ENCODE results near the gene ACAN.

Gene ACAN

DNA sequence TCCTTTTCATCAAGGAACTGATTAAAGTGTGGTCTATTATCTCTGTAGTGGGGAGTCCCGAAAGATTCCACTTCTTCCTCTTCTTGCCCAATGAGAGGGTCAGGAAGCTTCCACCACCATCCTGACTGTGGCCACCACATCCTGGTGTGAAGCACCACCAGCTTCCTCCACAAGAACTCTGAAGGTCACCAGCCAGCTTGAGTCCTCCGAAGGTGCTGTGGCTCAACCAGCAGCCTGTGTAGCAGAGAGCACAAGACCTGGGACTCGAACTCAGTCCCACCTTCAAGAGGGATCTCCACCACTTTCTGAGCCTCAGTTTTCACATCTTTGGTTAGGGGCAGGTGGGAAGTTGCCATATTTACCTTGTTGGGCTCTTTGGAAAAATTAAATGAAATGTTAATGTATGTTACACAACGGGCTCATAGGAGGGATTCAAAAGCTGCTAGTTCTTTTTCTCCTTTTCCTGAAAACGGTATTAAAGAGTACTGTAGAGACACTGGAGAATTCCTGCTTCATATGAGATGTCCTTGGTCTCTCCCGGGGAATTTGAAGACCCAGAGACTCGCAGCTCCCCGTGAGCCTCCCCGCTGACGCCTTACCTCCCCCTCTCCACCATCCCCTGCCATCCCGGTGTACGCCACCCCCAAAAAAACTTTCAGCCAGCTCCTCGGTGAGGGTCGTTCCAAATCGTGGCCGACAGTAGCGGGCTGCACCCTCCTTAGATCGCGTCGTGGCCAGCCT, 816 bp upstream of the ACAN start:
- DNase-seq (ENCODE audit: low read depth) = no peak

DNA sequence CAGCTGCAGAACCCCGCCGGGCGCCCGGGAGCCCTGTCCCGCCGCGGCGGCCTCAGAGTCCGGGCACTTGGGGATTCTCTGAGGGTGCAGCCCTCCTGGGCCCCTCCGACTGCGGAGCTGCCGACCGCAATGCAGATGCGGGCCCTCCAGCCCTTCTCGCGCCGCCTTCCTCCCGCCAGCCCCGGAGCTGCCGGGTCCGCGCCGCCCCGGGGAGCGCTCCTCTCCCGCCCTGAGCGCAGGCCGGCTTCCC, 320 bp upstream of the ACAN start:
- no peak for DNase-seq (ENCODE audit: low read depth)

DNA sequence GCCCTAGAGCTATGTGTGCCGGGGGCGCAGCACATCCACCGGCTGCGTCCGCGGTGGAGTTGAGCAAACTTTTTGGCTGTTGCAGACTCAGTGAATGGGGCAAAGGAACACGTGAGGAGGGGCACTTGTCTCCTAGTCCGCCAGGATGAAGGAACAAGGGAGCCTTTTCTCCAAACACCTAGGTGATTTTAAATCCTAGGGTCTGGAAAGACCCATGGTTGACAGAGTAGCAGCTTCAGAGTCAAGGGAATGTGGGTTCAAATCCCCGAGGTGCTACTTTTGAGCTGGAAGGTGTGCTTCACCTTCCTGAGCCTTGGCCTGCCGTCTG, 648 bp downstream of the ACAN start:
- no peak for DNase-seq (ENCODE audit: low read depth)

DNA sequence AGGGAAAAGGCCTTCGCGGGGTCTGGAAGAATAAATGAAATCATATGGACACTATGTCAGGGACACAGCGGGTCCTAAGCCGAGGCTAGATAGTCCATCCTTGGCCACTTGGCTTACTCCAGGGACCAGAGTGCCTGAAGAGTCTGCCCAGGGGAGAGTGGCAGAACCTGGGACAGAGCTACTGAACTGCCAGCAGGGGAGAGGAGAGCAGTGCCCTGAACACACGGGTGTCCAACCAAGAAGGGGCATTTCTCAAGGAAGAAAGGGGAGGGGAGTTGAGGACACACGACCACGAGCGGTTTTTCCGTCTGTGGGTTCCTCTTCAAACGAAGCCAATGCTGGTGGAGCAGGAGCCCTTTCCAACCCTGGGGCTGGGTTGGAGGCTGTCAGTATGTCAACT, 1.0 kb downstream of the ACAN start:
- no peak for DNase-seq (ENCODE audit: low read depth)

DNA sequence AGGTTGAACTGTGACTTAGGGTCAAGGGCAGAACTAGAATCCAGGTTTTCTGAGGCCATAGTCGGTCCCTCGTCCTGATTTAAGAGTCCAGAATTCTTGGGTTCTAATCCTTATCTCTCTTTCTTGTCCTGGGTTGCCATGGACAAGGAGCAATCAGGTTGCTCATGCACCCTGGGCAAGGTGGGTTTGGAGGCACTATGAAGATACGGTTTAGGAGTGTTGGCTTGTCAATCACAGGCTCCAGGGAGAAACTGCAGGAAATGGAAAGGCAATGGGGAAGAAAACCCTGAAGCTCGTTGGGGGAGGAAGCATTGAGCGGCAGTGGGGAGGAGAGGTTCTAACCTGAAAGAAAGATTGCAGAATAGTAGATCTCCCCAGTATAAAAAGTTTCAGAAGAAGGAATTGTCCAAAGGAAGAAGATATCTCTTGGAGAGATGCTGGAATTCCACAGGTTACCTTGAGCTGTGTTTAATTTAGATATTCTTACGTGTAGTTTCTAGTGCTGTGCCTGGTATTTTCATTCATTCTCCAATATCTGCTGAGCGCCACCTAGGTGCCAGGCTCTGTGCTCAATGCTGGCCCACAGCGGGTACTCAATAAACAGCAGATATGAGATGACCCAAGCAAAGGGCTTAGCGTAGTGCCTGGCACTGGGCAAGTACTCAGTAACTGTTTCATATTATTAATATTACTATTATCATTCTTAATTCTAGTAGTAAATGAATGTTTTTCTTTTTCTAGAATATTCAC, 2.0 kb downstream of the ACAN start:
- DNase-seq (ENCODE audit: low read depth) = no peak

DNA sequence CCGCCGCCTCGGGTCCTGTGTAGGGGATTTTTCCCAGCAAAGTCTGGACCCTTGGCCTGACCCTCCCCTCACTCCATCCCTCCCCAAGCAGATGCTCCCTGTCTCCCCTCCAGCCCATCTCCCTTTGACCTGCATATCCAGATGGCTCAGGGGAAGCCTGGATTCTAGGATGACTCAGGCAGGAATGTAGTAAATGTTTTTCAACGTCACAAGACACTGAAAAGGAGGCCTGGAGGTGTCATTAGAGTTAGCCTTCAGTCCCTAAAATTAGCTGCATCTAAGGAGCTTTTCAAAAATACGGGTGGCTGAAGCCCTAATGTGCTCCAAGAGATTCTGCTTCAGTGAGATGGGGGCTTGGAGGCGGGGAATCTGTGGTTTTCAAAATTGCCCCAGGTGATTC, 7.2 kb downstream of the ACAN start:
- DNase-seq (ENCODE audit: low read depth) = peak; percentile 34

DNA sequence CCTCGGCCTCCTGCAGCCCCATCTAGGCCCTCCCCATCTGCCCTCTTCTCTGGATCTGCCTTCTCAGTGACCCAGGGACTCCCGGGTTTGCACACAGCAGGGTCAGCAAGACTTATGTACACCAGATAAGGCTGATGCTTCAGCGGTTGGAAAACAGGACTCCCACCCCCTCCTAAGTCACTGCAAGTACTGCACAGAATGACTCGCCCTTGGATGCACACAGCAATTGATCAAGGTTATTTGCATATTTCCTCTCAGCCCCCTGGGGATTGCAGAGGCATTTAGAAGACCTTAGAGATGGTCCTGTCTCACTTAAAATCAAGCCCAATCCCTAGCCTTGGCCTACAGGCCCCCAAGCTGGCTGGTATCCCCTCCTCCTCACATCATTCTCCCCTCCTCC, 8.9 kb downstream of the ACAN start:
- DNase-seq (ENCODE audit: low read depth) = no peak

DNA sequence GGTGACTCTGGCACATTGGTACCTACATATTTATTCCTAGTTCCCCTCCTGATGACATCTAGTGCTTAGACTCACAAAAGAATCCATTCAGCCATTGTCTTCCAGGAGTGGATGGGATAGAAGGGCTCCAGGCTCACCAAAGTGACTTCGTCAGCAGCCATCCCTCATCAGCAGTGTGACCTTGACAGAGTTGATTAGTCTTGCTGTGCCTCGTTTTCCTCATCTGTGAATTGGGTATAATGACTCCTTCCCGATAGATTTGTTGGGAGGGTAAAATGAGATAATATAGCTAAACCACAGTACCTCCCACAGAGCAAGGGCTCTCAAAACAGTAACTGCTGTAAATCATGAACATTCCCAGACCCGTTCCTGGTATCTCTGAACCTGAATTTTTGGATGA, 10.7 kb downstream of the ACAN start:
- no peak for DNase-seq (ENCODE audit: low read depth)

DNA sequence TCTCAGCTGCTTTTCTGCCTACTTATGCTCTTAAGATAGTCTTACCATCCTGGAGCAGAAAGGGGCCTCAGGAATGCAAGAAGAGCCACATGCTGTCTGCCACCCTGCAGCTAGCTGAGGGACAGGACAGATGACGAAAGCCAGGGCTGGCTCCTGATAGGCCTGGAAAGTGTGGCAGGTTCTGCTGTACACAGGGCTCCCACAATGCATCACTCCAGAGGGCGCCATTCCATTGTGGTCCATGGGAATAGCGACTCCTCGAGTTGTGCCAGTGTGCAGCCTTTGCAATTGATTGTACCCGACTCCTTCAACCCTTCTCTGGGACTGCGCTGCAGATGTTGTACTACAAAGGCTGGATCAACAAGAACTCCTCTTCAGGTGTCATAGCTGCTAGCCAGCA, 11.2 kb downstream of the ACAN start:
- no peak for DNase-seq (ENCODE audit: low read depth)

DNA sequence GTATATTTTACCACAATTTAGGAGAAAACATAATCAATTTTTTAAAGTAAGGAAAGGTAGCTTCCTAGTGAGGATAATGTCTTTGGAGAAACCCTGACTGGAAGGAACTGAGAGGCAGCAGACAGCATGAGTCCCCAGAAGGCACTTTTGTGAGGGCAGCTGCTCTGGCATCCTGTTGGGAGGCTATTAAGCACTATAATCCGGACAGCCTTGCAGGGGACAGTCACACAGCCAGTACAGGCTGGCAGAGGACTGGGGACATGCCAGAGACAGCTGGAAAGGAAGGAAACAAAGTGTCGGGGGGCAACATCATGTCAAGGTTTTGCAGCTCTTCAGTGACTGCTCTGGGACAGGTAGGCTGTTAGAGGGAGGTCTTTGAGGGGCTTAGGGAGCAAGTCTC, 15.7 kb downstream of the ACAN start:
- no peak for DNase-seq (ENCODE audit: low read depth)

DNA sequence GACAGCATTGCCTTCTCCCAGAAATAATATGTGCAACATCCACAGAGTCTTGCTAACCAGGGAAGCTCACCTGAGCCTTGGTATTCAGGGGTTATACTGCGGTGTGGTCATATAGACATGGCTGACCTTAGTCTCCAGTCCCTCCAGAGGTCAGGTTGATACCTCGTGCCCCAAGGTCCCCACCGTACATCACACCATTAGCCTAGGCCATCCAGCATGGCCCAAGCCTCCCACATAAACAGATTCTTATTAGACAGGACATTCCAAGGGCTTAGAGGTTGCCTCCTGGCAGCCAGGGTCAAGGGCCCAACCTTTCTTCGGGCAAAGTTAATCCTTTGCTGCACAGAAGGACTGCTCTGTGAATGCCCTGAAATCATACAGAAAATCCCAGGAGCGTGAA, 18.8 kb downstream of the ACAN start:
- DNase-seq (ENCODE audit: low read depth) = no peak

DNA sequence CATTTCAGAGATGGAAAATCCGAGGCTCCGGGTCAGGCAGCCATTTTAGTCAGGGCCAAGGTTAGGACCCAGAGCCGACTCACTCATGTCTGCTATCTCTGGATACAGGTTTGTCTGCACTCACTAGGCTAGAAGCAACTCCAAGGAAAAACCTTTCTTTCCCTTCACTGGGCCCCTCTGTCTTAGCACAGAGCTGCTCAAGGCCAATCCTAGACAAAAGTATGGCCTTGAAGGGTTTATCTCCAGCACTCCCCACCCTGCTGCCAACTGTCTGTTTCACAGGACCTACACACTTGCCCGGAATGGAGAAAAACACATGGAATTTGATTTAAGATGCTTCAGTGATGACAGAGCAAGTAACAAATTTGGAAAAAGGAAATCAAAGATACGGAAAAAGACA, 25.6 kb downstream of the ACAN start:
- no peak for DNase-seq (ENCODE audit: low read depth)

DNA sequence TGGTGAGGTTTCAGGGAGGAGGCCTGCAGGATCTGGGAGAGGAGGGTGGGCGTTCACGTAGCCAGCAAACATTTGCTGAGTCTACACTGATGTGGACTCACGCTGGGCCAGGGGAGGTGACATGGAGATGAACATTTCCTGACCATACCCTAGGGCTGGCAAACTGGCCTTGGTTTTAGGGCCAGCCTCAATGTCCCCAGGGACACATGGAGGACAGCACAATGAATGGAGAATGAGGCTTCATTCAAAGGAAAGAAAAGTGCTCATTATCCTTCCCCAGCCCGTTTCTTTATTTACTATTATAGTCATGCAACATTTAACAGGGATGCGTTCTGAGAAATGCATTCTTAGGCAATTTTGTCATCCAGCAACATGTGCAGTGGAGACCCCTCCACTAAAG, 26.8 kb downstream of the ACAN start:
- DNase-seq (ENCODE audit: low read depth) = no peak

DNA sequence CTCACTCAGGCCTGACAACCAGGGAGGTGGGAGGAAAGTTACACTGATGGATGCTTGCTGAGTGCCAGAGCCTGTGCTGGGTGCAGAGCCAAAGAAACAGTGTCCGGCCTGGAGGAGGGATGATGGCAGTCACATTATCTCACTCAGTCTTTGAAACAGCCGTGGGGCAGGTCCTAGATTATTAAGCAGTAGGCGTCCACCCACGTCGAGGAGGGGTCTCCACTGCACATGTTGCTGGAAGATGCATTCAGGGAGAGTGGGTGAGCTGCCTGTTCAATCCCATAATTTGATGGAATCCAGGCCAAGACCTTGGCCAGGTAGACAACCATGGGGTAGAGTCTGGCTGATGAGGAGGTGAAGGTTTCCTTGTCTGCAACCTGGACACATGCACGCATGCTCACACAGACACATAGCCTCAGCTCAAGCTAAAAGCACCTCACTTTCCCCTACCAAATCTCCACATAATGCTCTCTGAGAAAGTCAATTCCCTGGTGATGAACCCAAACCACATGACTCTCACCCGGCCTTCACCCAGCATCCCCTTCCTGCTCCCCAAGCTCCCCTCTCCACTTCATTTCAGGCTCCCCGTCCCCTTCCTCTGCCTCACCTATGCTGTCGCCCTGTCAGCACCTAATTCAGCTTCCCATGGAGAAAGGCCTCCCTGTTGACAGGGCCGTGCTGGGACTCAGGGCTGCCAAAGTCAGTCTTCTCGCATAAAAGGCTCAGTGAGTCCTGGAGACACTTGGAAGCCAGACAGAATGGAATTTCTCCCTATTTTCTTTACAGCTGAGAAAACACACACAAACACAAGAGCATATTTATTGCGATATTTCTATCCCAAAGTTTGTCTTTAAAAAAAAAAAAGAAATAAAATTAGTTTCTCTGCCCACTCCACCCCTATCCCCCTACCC, 29.8 kb downstream of the ACAN start:
- no peak for DNase-seq (ENCODE audit: low read depth)

DNA sequence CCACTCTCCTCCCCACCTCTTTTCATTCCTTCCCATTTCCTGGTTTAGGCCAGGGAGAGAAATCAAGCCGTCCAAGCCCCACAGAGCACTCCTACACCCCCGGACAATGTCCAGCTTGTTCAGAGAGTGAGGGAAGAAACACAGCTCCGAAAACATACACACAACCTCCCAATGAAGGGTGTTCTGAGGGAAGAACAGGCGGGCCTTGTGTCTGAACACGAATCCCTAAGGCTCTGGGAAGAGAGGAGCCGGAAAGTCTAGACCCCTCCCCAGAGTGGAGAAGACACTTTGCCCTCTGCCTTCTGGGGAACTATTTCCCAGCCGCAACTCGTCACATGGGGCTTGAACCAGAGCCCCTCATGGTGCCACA, 30.5 kb downstream of the ACAN start:
- DNase-seq (ENCODE audit: low read depth) = no peak

DNA sequence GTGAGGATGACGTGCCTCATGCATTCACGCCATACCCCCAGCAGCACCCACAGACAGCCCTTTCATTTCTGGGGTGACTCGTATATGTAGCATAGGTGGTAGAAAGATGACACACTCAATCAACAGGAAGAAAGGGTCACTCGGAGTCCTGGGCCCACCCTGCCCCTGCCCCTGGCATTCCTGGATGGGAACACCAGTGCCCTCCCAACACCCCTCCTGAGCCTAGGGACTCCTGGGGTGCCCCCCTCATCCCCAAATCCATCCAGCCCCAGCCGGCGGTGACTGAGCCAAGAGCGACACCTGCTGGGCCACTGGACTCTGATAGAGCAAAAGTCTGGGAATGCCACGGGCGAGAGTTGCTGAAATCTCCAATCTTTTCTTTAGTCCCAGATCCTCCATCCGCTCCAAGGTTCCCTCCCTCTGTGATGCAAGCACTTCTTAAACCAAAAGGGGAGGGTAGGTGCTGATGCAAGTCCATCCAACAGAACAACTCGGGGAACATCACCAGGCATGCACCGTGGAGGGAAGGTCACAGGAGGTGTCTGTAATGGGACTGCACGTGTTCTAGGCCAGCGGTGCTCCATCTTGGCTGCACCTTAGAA, 31.1 kb downstream of the ACAN start:
- peak; percentile 52 for DNase-seq (ENCODE audit: low read depth)

DNA sequence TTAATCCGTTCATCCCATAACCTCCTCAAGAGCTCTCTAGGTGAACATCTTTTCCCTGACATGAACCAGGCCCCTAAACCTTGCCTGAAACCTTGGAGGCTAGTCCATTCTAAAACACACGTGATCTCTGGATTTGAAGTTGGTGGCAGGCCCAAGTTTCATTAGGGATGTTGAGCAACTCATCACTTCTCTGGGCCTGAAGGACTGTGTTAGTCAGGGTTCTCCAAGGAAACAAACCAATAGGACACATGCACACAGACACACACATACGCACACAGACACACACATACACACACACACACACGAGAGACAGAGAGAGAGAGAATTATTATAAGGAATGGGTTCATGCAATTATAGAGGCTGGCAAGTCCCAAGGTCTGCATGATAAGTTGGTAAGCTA, 31.9 kb downstream of the ACAN start:
- DNase-seq (ENCODE audit: low read depth) = no peak

DNA sequence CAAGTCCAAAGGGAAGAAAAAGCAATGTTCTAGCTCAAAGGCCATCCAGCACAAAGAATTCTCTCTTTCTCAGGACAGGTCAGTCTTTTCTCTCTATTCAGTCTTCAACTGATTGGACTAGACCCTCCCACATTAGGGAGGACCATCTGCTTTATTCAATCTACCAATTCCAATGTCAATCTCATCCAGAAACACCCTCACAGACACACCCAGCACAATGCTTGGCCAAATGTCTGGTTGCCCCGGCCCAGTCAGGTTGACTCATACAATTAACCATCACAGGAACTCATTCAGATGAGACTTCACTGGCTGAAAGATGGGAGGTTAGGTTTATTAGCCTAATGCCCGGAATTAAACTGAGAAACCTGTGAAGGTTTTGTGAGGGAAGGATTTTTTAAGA, 32.4 kb downstream of the ACAN start:
- peak; percentile 39 for DNase-seq (ENCODE audit: low read depth)

DNA sequence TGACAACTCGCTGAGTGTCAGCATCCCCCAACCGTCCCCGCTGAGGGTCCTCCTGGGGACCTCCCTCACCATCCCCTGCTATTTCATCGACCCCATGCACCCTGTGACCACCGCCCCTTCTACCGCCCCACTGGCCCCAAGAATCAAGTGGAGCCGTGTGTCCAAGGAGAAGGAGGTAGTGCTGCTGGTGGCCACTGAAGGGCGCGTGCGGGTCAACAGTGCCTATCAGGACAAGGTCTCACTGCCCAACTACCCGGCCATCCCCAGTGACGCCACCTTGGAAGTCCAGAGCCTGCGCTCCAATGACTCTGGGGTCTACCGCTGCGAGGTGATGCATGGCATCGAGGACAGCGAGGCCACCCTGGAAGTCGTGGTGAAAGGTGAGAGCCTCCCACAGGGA, 35.4 kb downstream of the ACAN start:
- DNase-seq (ENCODE audit: low read depth) = no peak

DNA sequence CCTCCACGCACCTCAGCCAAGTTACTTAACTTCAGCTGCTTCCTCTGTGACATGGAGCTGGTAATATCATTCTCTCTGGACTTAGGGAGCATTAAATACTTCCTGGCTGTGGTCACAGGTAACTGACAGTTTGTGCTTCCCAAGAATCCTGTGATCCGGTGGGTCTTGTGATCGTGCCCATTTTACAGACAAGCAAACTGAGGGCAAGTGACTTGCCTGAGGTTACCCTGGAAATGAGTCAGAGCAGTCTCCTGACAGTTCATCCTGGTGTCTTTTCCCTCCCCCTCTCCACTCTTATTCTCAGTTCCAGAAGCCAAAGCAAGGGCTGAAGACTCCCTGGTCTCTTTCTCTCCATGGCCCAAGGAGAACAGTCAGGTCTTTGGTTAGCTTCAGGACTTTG, 35.9 kb downstream of the ACAN start:
- no peak for DNase-seq (ENCODE audit: low read depth)

DNA sequence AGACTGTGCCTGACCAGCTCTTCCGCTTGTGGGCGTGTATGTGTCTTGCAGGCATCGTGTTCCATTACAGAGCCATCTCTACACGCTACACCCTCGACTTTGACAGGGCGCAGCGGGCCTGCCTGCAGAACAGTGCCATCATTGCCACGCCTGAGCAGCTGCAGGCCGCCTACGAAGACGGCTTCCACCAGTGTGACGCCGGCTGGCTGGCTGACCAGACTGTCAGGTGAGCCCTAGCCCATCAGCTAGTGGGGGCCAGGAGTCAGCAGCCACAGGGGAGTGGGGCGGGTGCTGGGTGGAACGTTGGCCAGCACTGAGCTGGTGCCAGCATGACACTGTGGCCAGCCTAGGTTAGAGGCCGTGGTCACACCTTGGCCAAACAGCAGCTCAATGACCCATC, 36.7 kb downstream of the ACAN start:
- no peak for DNase-seq (ENCODE audit: low read depth)

DNA sequence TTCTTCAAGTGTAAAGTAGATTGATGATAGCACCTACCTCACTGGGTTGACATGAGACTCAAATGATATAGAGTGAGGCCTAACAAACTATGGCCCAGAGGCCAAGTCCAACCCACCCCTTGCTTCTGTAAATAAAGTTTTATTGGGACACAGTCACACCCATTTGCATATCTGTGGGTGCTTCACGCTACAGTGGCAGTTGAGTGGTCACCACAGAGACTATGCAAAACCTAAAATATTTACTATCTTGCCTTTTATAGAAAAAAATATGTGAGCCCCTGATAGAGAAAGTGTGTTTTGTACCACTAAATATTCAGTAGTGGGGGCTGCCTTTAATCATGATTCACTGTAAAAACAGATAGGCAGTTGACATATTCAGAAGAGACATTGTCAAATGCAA, 38.0 kb downstream of the ACAN start:
- no peak for DNase-seq (ENCODE audit: low read depth)

DNA sequence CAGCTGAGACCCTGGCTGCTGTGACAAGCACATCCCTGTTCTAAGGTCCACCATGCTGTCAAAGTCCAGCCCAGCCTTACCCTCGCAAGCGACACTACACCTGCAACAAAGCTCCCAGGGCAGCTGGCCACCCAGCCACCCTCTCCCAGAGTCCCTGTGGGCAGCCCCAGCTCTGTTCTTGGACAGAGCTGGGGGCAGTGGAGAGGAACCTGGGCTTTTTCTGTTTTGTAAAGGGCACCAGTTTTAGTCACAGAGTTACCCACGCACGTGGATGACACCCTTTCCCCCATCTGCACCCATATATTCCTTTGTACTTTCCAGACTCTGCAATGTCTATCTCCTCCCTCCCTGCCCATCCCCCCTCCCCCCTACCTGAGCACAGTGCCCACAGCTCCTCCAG, 38.9 kb downstream of the ACAN start:
- no peak for DNase-seq (ENCODE audit: low read depth)

Data from ELR (cell line).